Osteoblast (primary cell): ENCODE data around the gene GGCX. TPM values are rescaled to one million over a fixed set of nuclear protein-coding genes. Genes with fewer than 3 reads are reported as not detected.

Source experiments
- DNase-seq: peaks from one replicate; pipeline ENCODE4 v3.0.0; 2011; ENCODE audit warnings: low spot score, mixed read lengths; ENCODE audit not compliant: insufficient read length; ENCODE audit errors: missing footprints
- H2AFZ ChIP-seq: 2 replicates; pipeline ENCODE4 v1.6.0; 2011; ENCODE audit warnings: mild to moderate bottlenecking, low read length
- H3K27ac ChIP-seq: 2 replicates; pipeline ENCODE4 v1.5.1; 2011; ENCODE audit warnings: mild to moderate bottlenecking, low read depth, low read length, moderate library complexity
- H3K27me3 ChIP-seq: 2 replicates; pipeline ENCODE4 v1.6.0; 2012; ENCODE audit warnings: mild to moderate bottlenecking, control low read depth, inconsistent platforms, low read length, moderate library complexity; ENCODE audit not compliant: insufficient read depth
- H3K36me3 ChIP-seq: 2 replicates; pipeline ENCODE4 v1.5.1; 2011; ENCODE audit warnings: mild to moderate bottlenecking, low read length, control low read depth, moderate library complexity; ENCODE audit not compliant: insufficient read depth
- H3K4me1 ChIP-seq: 2 replicates; pipeline ENCODE4 v1.5.1; 2011; ENCODE audit warnings: mild to moderate bottlenecking, low read length, control low read depth, moderate library complexity; ENCODE audit not compliant: insufficient read depth
- H3K4me2 ChIP-seq: 2 replicates; pipeline ENCODE4 v1.6.0; 2011; ENCODE audit warnings: mild to moderate bottlenecking, low read length; ENCODE audit not compliant: insufficient read depth
- H3K4me3 ChIP-seq: fragments of 200-600 bp; sonication (generic); 3 replicates; pipeline ENCODE4 v1.5.1; 2012; ENCODE audit warnings: mild to moderate bottlenecking, low read length, inconsistent platforms; ENCODE audit not compliant: insufficient read depth
- H3K79me2 ChIP-seq: 2 replicates; pipeline ENCODE4 v1.6.0; 2012; ENCODE audit warnings: mild to moderate bottlenecking, low read length, control low read depth, inconsistent platforms; ENCODE audit not compliant: insufficient read depth
- H3K9me3 ChIP-seq: 2 replicates; pipeline ENCODE4 v1.5.1; 2011; ENCODE audit warnings: low read depth, low read length, control low read depth
- H4K20me1 ChIP-seq: 2 replicates; pipeline ENCODE4 v1.6.0; 2012; ENCODE audit warnings: mild to moderate bottlenecking, low read length, control low read depth; ENCODE audit not compliant: insufficient read depth
- CTCF ChIP-seq: IDR thresholded peaks from 2 replicates; pipeline ENCODE4 v1.5.1; 2011; ENCODE audit warnings: mild to moderate bottlenecking, low read depth, low read length, moderate library complexity; ENCODE audit errors: extremely low read depth
- total RNA-seq: library from RNA; depleted of rRNA; stranded (reverse); fragments of >200 nt; gene quantifications from 2 replicates; pipeline ENCODE4 v1.2.3, GENCODE V29; 2012

GGCX gene
- total RNA-seq, 1 donor, result 40.9 TPM

- no peak for TF ChIP-seq CTCF
- Histone ChIP-seq H3K79me2 (peaks cover 53% of the 10 kb centered on the region), H3K4me3 (no peak overlapping the region)
Observed at GRCh38 chr2:85557130-85557529, 4.2 kb downstream of the GGCX start.

GRCh38 chr2:85554980-85555612, 6.2 kb downstream of the GGCX start:
- Histone ChIP-seq H3K27ac (no peak overlapping the region), H4K20me1 (peaks cover 13% of the 10 kb centered on the region), H3K4me3 (no peak overlapping the region), H3K27me3 (no peaks in the 10 kb centered on the region), H2AFZ (no peak overlapping the region), H3K36me3 (peaks cover 70% of the 10 kb centered on the region), H3K9me3 (no peaks in the 10 kb centered on the region), H3K4me2 (no peak overlapping the region), H3K79me2 (peaks cover 41% of the 10 kb centered on the region), H3K4me1 (peaks cover 11% of the 10 kb centered on the region)
- DNase-seq, result no peak
- TF ChIP-seq CTCF, result no peak

More at GRCh38 chr2:85557130-85557529, 4.2 kb downstream of the GGCX start:
- Histone ChIP-seq H3K4me2 (no peak overlapping the region), H2AFZ (no peak overlapping the region), H4K20me1 (peaks cover 13% of the 10 kb centered on the region), H3K4me1 (peaks cover 12% of the 10 kb centered on the region), H3K9me3 (no peaks in the 10 kb centered on the region), H3K27ac (no peak overlapping the region), H3K27me3 (no peaks in the 10 kb centered on the region), H3K36me3 (peaks cover 51% of the 10 kb centered on the region)
- DNase-seq, result no peak

- Histone ChIP-seq H3K4me3 (no peak overlapping the region), H4K20me1 (peaks cover 4% of the 10 kb centered on the region), H3K4me2 (no peak overlapping the region), H3K27me3 (no peaks in the 10 kb centered on the region), H3K9me3 (no peaks in the 10 kb centered on the region), H2AFZ (no peak overlapping the region), H3K36me3 (peaks cover 64% of the 10 kb centered on the region), H3K4me1 (peaks cover 18% of the 10 kb centered on the region), H3K27ac (no peak overlapping the region), H3K79me2 (peaks cover 23% of the 10 kb centered on the region)
- TF ChIP-seq CTCF, result no peak
- DNase-seq, result no peak
Observed at GRCh38 chr2:85553184-85553583, 8.1 kb downstream of the GGCX start.

GRCh38 chr2:85551698-85552678, 9.3 kb downstream of the GGCX start:
- H3K4me2 ChIP-seq, result no peak overlapping the region
- H3K4me3 ChIP-seq, result no peak overlapping the region
- H3K27ac ChIP-seq, result no peak overlapping the region
- TF ChIP-seq CTCF, result peak; percentile 95
- DNase-seq, result peak; percentile 86
- no peaks in the 10 kb centered on the region for H4K20me1 ChIP-seq
- H3K4me1 ChIP-seq, result peaks cover 18% of the 10 kb centered on the region
- no peaks in the 10 kb centered on the region for H3K9me3 ChIP-seq
- H3K36me3 ChIP-seq, result peaks cover 58% of the 10 kb centered on the region
- no peaks in the 10 kb centered on the region for H3K27me3 ChIP-seq
- no peak overlapping the region for H2AFZ ChIP-seq
- peaks cover 14% of the 10 kb centered on the region for H3K79me2 ChIP-seq
